GM12878 (cell line): ENCODE data around the gene BLTP1.

Experiments
- CHD1 ChIP-seq: IDR thresholded peaks from 2 replicates; pipeline ENCODE4 v1.6.1; 2012; ENCODE audit warnings: low read depth, low read length, improper control_type of control experiment
- IRF3 ChIP-seq: fragments of 450-650 bp; IDR thresholded peaks from 2 replicates; pipeline ENCODE4 v1.6.1; 2014; ENCODE audit warnings: mild to moderate bottlenecking
- POLR2AphosphoS5 ChIP-seq: IDR thresholded peaks from 2 replicates; pipeline ENCODE4 v1.6.1; 2011; ENCODE audit warnings: mild to moderate bottlenecking, low read length, inconsistent platforms
- ZNF622 ChIP-seq: fragments of 450-650 bp; IDR thresholded peaks from 2 replicates; pipeline ENCODE4 v1.6.1; 2017; ENCODE audit warnings: mild to moderate bottlenecking, inconsistent platforms

GRCh38 chr4:122118243-122118642, 33.9 kb upstream of the BLTP1 start:
- TF ChIP-seq POLR2AphosphoS5 (no peak), IRF3 (no peak), CHD1 (no peak), ZNF622 (no peak)
